Left lobe of liver (tissue), 2 donors: Measurements from ENCODE around the gene CEP295NL. TPM values are rescaled to one million over a fixed set of nuclear protein-coding genes. Genes with fewer than 3 reads are reported as not detected.
"Not testable (repeated sequence)": the region's sequence is repeated elsewhere in the genome, so short reads cannot be mapped to it uniquely, and the experiment has no call there.

ENCODE experiments used
- ATAC-seq: fragments of 200-7000 bp; cut with Tn5 transposase; one replicate; pipeline ENCODE4 v1.9.1; 2020; ENCODE audit warnings: mild to moderate bottlenecking, moderate library complexity
- DNase-seq: peaks from one replicate; pipeline ENCODE4 v3.0.0-alpha.2; 2020; ENCODE audit warnings: low spot score
- total RNA-seq: library from RNA; stranded (reverse); gene quantifications from one replicate; pipeline ENCODE4 v1.2.1, GENCODE V29; 2021
- donor health status: DM: no; HTN: no; CAD: no; lungs with moderate emphysema.
- donor health status: DM: no; HTN: yes; CAD: no.

Gene CEP295NL
- total RNA-seq, 1 donor from 2014 or later: 0.33 TPM

DNA sequence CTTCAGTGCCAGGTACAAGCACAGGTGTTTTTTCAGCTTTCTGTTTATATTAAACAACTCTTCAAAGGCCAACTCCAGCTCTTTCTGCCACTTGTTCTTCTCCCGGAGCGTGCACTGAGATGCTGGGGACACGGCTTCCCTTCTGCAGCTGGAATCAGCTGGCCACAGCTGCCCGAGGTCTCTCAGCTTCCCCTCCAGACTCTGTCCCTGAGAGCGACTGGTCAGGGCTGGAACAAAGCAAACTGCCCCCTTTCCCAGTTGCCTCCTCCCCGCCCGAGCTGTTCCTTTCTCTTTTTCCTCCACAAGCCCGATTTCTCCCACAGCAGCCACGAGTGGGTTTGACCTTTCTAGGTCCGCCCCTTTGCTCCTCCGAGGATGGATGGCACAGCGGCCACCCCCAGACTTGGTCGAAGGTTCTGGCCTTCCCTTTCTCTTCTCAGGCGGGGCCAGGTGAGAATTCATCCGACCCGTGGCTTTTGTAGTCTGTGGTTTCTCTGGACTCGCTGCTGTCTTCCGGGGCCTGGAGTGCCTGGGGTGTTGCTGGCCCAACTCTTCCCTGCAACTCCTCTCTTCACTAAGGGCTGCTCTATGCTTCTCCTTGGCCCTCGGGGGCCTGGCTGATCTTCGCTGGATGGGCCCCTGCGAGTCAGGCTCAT is 11.5 kb downstream of the CEP295NL start:
- DNase-seq (no peak), ATAC-seq (no peak)

DNA sequence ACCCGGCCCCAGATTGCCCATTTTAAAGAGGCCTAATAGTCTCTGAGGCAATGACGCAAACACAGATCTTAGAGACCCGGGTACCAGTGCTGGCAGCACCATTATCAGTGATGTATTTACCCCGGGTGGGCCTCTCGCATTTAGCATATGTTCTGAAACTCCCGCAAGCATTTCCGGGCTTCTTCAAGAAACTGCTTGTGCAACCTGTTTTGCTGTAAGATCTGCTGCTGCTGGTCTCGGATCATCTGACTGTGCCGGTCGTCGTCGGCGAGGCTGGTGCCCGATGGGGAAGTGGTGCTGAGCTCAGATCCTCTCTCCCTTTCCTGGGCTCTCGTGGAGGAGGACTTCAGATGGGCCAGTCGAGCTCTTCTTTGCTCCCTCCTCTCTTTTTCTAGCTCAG is 12.5 kb downstream of the CEP295NL start:
- DNase-seq (peak; percentile 59), ATAC-seq (peak; percentile 60)

DNA sequence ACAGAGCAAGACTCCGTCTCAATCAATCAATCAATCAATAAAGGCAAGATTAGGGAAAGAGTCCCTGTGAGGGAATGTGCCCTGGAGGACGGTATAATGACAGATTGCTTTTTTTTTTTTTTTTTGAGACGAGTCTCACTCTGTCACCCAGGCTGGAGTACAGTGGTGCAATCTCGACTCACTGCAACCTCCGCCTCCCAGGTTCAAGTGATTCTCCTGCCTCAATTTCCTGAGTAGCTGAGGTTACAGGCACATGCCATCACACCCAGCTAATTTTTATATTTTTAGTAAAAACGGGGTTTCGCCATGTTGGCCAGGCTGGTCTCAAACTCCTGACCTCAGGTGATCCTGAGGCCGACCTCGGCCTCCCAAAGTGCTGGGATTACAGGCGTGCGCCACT is 12.9 kb downstream of the CEP295NL start:
- not testable (repeated sequence) for ATAC-seq, DNase-seq

DNA sequence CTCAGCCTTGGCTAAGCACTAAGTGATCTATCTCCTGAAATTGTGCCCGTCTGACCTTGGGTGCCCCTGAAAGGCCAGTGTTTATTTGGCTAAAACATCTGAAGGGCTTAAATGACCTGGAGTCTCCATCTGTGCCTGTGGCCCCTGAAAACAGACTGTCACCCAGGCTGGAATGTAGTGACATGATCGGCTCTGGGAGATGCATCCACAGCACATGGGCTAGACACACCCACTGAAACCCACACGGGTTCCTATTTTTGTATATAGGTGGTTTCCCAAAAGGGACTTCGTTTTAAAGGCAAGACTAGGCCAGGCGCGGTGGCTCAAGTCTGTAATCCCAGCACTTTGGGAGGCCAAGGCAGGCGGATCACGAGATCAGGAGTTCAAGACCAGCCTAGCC is 13.5 kb downstream of the CEP295NL start:
- DNase-seq (no peak), ATAC-seq (no peak)

DNA sequence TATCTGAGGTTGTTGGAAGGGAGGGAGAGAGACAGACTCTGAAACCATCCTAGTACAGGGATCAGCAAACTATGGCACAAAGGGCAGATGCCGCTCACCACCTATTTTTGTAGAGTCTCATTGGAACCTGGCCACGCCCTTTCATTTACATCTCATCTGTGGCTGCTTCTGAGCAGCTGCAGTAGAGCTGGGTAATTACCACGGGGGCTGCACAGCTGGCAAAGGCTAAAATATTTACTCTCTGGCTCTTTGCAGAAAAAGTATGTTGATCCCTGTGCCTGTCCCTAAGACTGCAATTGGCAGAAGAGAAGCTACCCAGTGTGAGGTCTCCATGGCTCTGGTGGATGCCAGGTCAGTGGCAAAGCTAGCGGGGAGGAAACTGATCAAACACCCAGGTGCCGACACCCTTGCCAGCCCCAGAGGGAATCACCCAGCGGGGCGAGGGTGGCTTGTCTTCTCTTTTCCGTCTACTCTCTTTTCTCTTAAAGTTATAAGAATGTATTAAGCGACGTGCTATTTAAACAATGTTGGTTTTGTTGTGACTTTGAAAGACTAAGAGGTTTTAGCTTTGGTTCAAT is 14.0 kb downstream of the CEP295NL start:
- no peak for ATAC-seq
- no peak for DNase-seq

DNA sequence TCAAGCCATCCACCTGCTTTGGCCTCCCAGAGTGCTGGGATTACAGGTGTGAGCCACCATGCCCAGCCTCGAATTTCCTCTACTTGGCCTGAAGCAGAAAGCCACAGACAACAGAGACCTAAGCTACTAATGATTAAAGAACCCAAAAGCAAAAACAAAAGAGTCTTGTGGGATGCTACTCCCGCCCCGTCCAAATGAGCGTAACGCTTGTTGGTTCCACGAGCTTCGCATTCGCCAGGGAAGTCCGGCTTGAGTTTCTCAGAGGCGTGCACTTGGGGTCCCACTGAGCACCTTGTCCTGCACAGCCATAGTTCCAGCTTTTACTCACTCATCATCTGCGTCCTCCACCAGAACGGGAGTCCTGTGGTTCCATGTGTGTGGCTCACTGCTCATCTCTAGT is 16.0 kb downstream of the CEP295NL start:
- ATAC-seq (no peak), DNase-seq (no peak)

DNA sequence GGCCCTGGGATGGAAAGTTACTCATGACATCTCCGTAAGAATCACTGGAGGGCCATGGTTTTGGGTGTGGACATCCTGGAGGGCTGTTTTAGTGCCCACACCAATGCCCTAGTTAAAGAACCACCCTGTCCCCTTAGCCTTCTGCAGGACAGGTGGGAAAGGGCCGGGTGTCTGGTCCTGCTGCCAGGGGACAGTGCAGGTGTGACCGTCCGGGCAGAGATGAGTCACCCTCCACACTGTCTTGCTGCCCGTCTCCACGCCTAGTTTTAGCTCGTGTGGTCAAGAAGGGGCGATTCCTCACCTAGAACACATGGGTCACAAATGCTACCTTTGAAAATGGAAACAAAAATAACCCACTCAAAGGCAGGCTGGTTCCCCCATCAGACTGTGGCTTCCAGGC is 17.0 kb downstream of the CEP295NL start:
- DNase-seq (no peak), ATAC-seq (no peak)

DNA sequence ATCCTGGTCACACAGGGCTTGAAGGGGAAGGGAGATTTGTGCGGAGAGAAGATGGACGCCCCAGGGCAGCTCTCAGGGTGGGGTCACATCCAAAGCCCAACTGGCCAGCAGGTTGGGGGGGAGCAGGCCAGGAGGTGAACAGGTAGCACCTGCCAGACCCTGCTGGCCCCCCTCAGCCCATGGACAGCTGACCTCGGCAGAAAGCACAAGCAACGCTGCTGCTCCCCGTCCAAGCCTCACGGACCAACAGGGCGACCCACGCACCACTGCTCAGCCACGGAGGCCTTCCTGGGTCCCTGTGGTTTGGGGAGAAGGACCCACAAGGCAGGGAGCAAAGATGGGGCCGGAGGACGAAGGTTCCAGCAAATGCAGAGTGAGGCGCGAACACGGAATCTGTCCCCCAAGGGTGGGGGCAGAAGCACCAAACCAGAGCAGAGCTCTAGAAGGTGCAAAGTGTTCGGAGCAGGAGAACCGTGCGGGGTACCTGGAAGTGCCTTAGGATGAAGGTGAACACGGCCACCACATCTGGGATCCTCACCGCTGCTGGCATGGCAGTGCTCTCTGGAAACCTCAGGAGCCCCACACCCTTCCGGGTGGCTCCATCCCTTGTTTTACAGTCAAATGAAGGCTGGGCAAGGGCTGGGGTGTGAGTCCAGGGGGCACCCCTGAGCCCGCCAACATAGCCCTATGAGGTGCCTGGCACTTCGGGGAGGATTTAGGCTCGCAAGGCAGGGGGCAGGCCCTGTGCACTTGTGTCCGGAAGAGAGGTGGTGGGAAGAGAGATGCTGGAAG is 17.9 kb downstream of the CEP295NL start:
- ATAC-seq (no peak), DNase-seq (no peak)

DNA sequence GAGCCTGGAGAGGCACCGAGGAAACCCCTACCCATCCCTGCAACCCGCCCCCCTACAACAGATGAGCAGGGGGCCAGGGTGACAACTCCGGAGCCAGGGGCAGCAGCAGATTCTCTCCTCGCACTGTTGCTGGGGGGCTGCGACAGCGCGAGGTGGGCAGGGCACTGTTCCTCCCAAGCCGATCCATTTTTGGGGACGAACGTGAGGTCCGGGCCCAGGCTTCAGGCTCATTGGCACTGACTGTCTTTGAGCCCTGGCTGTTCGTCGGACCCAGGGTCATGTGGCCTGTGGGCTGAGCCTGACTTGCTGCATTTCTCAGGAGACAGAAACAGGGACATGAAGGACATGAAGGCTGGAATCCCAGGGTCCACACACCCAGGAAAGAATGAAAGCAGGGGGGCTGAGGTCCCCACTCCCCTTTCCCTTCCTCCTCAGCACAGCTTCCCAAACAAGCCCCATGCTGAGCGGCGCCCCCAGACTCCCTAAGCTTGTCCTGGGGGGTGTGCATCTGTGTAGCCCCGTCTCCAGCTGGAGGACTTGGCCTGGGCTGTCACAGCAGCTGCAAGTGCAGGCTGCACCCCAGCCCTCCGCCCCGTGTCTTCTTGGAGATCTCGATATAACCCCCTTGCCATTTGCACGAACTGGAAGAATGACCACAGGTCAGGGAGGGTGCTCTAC is 18.7 kb downstream of the CEP295NL start:
- ATAC-seq: no peak
- no peak for DNase-seq

DNA sequence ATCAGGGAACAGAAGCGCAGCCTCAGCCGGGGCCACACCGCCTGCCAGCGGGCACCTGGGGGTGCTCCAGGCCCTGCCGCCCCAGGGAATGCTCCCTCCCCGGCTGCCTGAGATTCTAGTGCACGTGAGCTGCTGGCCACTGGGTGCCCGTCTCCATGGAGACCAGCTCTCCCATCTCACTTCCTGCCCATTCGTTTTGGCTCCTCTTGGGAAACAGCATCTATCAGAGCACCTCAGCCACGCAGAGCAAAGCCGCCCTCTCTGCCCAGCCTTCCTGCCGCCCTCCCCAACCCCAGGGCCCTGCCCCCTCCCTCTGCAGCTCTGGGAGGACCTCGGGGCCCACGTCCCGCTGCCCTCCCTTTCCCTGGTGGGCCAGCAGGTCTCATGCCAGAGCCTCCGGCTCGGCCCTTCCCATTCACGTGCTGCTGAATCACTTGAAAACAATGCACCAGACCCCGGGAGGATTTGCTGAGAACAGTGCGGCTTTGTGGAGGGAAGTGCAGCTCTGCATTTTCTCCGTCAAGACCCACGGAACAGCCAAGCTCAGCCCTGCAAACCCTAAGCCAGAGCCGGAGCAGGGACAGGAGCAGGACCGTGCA is 19.4 kb downstream of the CEP295NL start:
- ATAC-seq (peak; percentile 57), DNase-seq (peak; percentile 63)

DNA sequence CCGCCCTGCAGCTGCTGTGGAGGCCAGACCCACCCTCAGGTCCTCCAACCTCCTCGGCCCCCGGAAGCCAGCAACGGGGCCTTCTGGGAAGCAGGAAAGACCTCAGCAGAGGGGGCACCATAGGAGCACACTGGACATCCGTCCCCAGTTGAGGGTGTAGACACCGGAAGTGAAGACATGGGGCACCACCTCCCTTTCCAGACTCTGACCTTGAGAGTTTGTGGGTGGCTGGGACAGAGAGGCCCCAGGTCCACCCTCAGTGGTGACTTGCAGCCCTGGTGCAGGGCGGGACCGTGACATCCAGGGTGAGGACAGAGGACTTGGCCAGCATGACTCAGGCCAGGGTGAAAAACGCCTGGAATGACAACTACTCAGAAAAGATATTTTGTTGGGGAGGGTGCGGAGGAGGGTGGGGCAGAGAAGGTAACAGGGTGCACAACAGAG is 19.9 kb downstream of the CEP295NL start:
- peak; percentile 50 for ATAC-seq

DNA sequence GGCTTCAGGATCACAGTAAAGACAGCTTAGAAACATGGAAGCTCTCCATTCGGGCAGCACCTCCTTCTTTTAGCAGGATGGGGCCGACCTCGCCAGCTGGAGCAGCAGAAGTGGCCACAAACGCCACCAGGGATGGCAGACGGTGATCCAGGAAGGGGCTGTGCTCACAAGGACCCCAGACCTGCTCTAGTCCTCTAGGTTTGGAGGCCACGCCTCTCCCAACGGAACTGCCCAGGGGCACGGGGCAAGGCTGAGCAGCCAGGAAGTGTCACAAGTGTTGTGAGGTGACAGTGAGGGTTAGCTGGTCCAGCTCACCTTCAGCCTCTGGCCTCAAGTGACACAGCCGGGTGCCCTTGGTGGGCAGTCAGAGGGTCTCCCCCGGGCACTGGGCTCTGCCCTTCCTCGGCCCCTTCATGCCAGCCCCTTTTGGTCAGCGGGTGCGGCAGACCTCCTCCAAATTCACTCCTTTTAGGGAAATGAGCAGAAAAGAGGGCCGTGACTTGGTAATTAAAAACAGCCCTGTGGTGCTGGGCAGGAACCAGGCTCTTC is 20.4 kb downstream of the CEP295NL start:
- ATAC-seq (peak; percentile 8), DNase-seq (no peak)

More for the DNA sequence above, 19.9 kb downstream of the CEP295NL start:
- DNase-seq: peak; percentile 59

DNA sequence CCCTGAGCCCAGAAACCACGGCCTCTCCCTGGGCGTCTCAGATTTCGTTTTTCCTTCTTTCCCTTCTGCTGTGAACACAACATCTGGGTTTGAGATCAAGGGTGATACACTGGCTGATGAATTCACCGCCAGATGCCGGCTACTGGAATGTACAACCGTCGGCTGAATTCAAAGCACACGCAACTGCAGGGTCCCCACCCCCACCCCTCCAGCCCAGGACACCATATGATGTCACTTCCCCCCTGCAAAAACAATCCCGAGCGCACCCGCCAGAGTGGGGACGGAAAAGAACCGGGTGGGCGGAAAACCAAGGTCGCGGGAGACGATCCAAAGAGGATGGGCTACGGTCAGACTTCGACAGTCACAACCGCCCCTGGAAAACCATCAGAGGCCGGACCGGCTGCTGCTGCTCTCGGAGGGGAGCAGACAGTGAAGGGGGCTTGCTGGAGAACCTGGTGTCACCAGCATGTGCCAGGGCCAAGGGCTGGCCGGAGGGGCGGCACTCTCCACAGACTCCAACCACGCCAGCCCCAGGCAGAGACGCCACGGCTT is 23.3 kb downstream of the CEP295NL start:
- DNase-seq (no peak), ATAC-seq (peak; percentile 40)

DNA sequence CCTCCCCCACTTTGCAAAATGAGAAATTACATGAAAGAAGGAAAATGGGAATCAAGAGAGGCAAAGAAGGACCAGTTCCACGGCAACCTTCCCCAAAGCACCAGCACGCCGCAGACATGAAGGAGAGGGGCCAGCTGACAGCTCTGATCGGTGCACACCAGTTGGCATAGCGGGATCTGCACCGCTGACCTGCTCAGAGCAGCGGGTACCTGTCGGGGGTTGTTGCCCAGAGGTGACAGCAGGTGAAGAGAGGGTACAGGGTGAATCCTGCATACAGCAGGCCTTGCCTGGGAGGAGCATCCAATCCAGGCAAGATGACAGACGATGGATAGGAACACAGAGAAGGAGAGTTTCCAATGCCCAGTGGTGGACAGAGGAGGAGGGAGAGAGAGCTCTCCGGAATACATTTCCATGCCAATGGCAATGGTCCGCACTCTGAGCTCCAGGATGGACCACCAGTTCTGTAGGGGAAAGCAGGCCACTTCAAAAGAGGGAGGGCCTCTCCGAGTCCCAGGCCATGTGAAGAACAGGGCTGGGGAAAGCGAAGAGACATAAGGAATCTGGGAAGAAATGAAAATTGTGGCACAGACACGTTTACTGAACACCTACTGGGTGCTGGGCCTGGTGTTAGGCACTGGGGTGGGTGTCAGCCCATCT is 24.0 kb downstream of the CEP295NL start:
- ATAC-seq: no peak

DNA sequence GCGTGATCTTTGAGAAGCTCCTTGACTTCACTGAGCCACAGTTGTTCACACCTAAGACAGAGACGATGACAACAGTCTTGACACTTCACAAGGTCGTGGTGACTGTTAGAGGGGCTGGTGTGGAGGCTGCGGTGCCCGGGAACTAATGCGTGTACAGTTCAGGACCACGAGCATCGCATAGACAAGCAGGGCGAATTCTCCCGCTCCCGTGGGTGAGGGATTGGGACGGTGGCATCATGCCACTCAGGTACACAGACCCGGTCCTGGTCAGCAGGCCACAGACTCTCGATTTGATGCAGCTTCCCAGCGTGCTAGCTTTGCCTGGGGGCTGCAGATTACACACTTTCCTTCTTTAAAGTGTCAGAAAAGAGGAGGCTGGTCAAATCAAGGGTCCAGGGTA is 24.7 kb downstream of the CEP295NL start:
- no peak for ATAC-seq
- DNase-seq: no peak

More for the DNA sequence above, 24.0 kb downstream of the CEP295NL start:
- no peak for DNase-seq

DNA sequence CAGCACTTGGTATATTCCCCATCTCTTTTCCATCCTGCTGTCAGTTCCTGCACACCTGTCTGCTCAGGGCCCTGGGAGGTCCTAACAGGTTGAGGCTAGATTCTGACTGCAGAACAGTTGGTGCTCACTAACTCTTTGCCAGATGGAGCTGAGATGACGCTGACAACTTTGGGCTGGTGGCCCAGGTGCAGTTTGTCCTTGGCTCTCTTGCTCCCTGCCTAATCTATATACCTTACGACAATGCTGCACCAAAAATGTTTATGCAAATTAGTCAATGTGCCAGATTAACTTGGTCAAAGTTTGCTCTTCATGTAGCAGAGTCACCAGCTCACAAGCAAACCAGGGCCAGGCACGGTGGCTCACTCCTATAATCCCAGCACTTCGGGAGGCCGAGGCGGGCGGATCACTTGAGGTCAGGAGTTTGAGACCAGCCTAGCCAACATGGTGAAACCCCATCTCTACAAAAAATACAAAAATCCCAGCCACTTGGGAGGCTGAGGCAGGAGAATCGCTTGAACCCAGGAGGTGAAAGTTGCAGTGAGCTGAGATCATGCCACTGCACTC is 26.0 kb downstream of the CEP295NL start:
- not testable (repeated sequence) for DNase-seq, ATAC-seq

DNA sequence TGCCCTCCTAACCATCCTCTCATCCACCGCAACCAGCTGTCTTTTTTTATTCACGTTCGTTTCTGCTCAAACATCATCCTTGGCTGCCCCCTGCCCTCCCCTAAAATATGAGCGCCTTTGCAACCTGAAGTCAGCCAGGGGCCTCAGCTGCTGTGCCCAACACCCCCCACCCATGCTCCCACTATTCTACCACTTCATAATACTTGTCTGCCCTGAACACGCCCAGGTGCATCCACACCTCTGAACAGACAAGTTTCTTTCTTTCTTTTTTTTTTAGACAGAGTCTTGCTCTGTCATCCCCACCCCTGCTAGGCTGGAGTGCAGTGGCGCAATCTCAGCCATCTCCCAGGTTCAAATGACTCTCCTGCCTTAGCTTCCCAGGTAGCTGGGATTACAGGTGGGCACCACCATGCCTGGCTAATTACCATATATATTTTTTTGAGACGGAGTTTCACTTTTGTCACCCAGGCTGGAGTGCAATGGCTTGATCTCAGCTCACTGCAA is 26.9 kb downstream of the CEP295NL start:
- no peak for ATAC-seq
- no peak for DNase-seq

DNA sequence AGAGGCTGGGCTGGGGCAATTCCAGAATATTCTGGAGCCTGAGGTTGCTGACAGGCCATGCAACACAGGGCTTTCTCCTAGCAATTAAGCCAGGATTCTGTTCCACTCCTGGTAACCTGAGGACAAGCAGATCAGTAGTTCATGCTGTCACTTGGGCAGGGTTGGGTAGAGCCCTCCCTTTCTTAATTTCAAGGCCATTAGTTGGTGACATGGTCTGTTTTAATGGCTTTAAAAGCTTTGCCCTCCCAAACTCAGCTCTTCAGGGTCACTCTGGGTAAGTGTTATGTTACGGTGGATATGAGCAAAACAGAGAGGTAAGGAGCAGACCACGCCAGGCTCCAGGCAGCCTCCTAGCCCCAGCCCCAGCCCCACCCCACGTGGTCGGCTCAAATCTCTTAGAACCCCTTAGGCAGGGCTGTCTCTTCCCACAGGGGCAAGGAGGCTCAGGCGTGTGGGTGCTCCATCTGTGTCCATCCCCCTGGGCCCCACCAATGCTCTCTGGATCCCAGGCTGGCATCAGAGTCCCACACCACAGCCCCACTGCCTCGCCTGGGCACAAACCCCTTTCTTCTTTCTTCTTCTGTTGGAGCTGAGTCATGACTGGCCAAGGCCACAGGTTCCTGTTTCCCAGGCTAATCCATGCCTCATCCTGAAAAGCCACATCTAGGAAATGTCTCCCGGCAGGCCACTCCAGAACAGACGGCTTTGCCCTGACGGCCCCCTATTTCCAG is 27.5 kb downstream of the CEP295NL start:
- DNase-seq: no peak

More for the DNA sequence above, 27.5 kb downstream of the CEP295NL start:
- peak; percentile 22 for ATAC-seq
